Upper lobe of left lung (tissue), 4 donors: Measurements from ENCODE around the gene MYDGF.

Source experiments
- CTCF ChIP-seq, 6 experiments: fragments of 450-650 bp in 4 of 6; fragments of 200-600 bp in 2 of 6; sonication (generic) in 2 of 6; IDR thresholded peaks; one replicate each; pipeline ENCODE4 v1.5.1; 2016 to 2019; ENCODE audit warnings: antibody characterized with exemption in 6 of 6
- POLR2A ChIP-seq, 4 donors: fragments of 450-650 bp; IDR thresholded peaks; one replicate each; pipeline ENCODE4 v1.5.1; 2016 to 2017; ENCODE audit warnings: antibody characterized with exemption in 4 of 4, mild to moderate bottlenecking in 2 of 4
- POLR2AphosphoS5 ChIP-seq, 2 donors: sonication (generic); formaldehyde crosslinking; IDR thresholded peaks; one replicate each; pipeline ENCODE4 v1.5.1; 2017; ENCODE audit warnings: antibody characterized with exemption in 2 of 2

- TF ChIP-seq POLR2AphosphoS5 (IDR thresholded peaks at IDR 0.05): peak; percentile 39 to 43
- no peak for TF ChIP-seq CTCF (IDR thresholded peaks at IDR 0.05)
- TF ChIP-seq POLR2A (IDR thresholded peaks at IDR 0.05): peak in 2 of 4 donors; percentile 13 to 26
Measured at GRCh38 chr19:4638828-4639530, 31.2 kb downstream of the MYDGF start, which contains the start of gene TNFAIP8L1.
